ENCODE data around the gene LYZL6.

DNA sequence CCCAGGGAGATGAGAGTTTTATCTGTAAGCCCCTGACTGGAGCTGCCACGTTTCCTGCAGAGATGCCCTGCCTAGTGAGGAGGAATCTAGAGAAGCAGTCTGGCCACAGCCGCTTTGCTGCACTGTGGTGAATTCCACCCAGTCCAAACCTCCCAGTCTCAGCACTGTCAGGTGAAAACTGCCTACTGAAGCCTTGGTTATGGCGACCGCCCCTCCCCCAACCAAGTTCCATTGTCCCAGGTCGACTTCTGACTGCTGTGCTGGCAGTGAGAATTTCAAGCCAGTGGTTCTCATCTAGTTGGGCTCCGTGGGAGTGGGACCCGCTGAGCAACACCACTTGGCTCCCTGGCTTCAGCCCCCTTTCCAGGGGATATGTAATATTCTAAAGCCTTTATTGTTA is 10.2 kb upstream of the LYZL6 start:
- TF ChIP-seq MAX (IDR thresholded peaks at IDR 0.05) = no peak
- no peak for TF ChIP-seq GABPA (IDR thresholded peaks at IDR 0.05; ENCODE audit: borderline replicate concordance, insufficient read depth, low read length)
- TF ChIP-seq POLR2A (IDR thresholded peaks at IDR 0.05; ENCODE audit: control extremely low read depth in 1 of 2, low read depth in 2 of 2, low read length in 2 of 2) = no peak
- no peak for TF ChIP-seq SUZ12 (IDR thresholded peaks at IDR 0.05; ENCODE audit: low read length)
- TF ChIP-seq TCF12 (IDR thresholded peaks at IDR 0.05; ENCODE audit: low read depth, low read length) = no peak
- no peak for TF ChIP-seq CTCF (IDR thresholded peaks at IDR 0.05; ENCODE audit: control extremely low read depth in 1 of 3, insufficient read depth in 1 of 3, low read depth in 1 of 3, low read length in 3 of 3)
- no peak for TF ChIP-seq RXRA (IDR thresholded peaks at IDR 0.05; ENCODE audit: insufficient read depth, low read depth, low read length)
- no peak for TF ChIP-seq KDM1A (IDR thresholded peaks at IDR 0.05; ENCODE audit: borderline replicate concordance, low read length)
- TF ChIP-seq EZH2 (IDR thresholded peaks at IDR 0.05; ENCODE audit: low read depth, low read length, severe bottlenecking) = no peak
- TF ChIP-seq BRCA1 (IDR thresholded peaks at IDR 0.05; ENCODE audit: low read depth, low read length) = no peak
- TF ChIP-seq JUND (IDR thresholded peaks at IDR 0.05; ENCODE audit: low read length) = no peak
- TF ChIP-seq POLR2AphosphoS5 (IDR thresholded peaks at IDR 0.05; ENCODE audit: low read depth, low read length) = no peak
- TF ChIP-seq BACH1 (IDR thresholded peaks at IDR 0.05; ENCODE audit: low read length) = no peak
- TF ChIP-seq RNF2 (IDR thresholded peaks at IDR 0.05; ENCODE audit: borderline replicate concordance, low read depth, low read length, missing control alignments, poor library complexity, severe bottlenecking) = no peak
